Testis (tissue), 2 donors: ENCODE measurements around the gene RHBDL2.
"Not testable (repeated sequence)": the region's sequence is repeated elsewhere in the genome, so short reads cannot be mapped to it uniquely, and the experiment has no call there.

ENCODE experiments used
- POLR2A ChIP-seq: fragments of 450-650 bp; IDR thresholded peaks from one replicate; pipeline ENCODE4 v1.6.1; 2017; ENCODE audit warnings: antibody characterized with exemption, mild to moderate bottlenecking, moderate library complexity
- TF ChIP-seq, protein P1 (sequence below), 3 experiments: fragments of 450-650 bp in 2 of 3; fragments of 200-600 bp in 1 of 3; sonication (generic) in 1 of 3; IDR thresholded peaks; one replicate each; pipeline ENCODE4 v1.5.1; 2016 to 2019; ENCODE audit warnings: antibody characterized with exemption in 3 of 3, mild to moderate bottlenecking in 2 of 3, moderate library complexity in 1 of 3

- not testable (repeated sequence) for TF ChIP-seq POLR2A
- TF ChIP-seq, protein P1, sequence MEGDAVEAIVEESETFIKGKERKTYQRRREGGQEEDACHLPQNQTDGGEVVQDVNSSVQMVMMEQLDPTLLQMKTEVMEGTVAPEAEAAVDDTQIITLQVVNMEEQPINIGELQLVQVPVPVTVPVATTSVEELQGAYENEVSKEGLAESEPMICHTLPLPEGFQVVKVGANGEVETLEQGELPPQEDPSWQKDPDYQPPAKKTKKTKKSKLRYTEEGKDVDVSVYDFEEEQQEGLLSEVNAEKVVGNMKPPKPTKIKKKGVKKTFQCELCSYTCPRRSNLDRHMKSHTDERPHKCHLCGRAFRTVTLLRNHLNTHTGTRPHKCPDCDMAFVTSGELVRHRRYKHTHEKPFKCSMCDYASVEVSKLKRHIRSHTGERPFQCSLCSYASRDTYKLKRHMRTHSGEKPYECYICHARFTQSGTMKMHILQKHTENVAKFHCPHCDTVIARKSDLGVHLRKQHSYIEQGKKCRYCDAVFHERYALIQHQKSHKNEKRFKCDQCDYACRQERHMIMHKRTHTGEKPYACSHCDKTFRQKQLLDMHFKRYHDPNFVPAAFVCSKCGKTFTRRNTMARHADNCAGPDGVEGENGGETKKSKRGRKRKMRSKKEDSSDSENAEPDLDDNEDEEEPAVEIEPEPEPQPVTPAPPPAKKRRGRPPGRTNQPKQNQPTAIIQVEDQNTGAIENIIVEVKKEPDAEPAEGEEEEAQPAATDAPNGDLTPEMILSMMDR (IDR thresholded peaks at IDR 0.05): not testable (repeated sequence)
Observed at GRCh38 chr1:38845088-38845487, 96.5 kb downstream of the RHBDL2 start.
